Urothelium cell line (cell line): ENCODE results near the gene CCDC102A.

Experiments
- DNase-seq: peaks from one replicate; pipeline ENCODE4 v3.0.0; 2011; ENCODE audit warnings: low spot score, mixed read lengths
- FAIRE-seq: peaks from 2 replicates; lab custom pipeline; 2011; peaks lifted over from hg19 to GRCh38; lab: Jason Lieb, UNC

CCDC102A gene

DNA sequence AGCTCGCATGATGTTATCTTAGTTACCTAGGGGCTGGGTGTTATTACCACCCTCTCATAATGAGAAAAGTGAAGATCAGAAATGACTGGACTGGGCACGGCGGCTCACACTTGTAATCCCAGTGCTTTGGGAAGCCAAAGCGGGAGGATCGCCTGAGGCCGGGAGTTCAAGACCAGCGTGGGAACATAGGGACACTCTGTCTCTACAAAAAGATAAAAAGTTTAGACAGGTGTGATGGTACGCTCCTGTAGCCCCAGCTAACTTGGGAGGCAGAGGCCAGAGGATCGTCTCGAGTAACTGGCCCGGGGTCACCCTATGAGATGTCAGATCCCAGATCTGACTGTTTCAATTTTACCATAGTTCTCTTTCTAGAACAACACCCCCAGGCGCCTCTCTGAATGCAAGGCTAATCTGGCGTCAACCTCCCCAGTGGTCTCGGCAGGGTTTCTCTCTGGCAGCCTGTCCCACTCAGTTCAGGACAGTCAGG, 1.9 kb upstream of the CCDC102A start:
- DNase-seq = no peak
- FAIRE-seq = no peak

- DNase-seq = no peak
- peak; percentile 71 for FAIRE-seq
Observed at GRCh38 chr16:57537581-57538234, 1.3 kb upstream of the CCDC102A start.

- no peak for DNase-seq
- no peak for FAIRE-seq
Observed at GRCh38 chr16:57537194-57537505, 779 bp upstream of the CCDC102A start.

GRCh38 chr16:57535680-57536305, 578 bp downstream of the CCDC102A start:
- FAIRE-seq = peak; percentile 77
- peak; percentile 99 for DNase-seq

DNA sequence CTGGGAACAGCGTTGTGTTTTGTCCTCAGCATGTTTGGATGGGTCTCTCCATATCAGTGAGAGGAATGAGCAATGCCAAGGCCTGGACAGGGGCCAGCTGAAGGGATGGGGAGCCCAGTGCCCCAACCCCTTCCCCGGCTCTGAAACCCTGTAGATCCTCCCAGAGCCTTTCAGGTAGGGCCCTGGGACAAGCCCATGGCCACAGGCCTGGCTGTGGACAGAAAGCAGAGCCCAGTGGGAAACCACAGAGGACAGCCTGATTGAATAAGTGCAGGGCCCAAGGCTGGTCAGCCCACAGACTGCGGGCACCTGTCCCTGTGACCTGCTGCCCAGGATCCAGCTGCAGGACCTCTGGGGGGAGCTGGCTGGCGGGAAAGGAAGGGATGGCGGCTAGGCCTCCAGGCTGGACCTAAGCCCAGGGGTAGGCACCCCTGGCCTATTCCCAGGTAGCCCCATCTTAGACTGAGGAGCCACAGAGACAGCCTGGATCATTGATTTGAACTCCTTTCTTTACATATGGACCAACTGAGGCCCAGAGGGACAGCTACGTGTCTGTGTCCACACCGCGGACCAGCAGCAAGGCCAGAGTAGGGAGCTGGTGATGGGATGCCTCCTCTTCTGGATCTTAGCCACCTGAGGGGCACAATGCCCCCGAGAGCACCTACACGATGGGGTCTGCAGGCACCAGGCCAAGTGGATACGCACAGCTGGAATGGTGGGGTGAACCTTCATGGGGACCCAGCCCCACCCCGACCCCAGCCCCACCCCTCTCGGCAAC, 1.3 kb downstream of the CCDC102A start:
- DNase-seq (no peak), FAIRE-seq (peak; percentile 63)

GRCh38 chr16:57534337-57534880, 2.0 kb downstream of the CCDC102A start:
- no peak for DNase-seq
- FAIRE-seq = no peak

GRCh38 chr16:57533431-57534336, 2.7 kb downstream of the CCDC102A start:
- FAIRE-seq (peak; percentile 75), DNase-seq (no peak)

DNA sequence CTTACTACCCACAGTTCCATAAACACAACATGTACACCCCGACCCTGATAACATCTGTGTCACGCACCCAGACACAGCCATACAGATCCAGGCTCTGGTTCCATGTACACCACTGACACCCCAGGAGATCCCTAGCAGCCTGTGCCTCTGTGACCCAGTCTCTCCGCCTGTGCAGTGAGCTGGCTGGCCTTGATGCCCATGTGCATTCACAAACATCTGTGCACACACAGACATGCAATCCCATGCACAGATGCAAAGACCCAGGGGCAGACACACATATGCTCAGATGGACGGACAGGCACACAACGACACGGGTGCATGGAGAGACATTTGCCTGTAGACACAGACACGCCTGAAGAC, 4.1 kb downstream of the CCDC102A start:
- no peak for DNase-seq
- FAIRE-seq = peak; percentile 79

- FAIRE-seq = no peak
- no peak for DNase-seq
Observed at GRCh38 chr16:57531635-57532265, 4.6 kb downstream of the CCDC102A start.

- FAIRE-seq = peak; percentile 37
Observed at GRCh38 chr16:57531253-57531575, 5.2 kb downstream of the CCDC102A start.

GRCh38 chr16:57530522-57531252, 5.7 kb downstream of the CCDC102A start:
- DNase-seq (no peak), FAIRE-seq (no peak)

More at GRCh38 chr16:57531253-57531575, 5.2 kb downstream of the CCDC102A start:
- DNase-seq = no peak

- FAIRE-seq = no peak
Observed at GRCh38 chr16:57530104-57530521, 6.3 kb downstream of the CCDC102A start.

DNA sequence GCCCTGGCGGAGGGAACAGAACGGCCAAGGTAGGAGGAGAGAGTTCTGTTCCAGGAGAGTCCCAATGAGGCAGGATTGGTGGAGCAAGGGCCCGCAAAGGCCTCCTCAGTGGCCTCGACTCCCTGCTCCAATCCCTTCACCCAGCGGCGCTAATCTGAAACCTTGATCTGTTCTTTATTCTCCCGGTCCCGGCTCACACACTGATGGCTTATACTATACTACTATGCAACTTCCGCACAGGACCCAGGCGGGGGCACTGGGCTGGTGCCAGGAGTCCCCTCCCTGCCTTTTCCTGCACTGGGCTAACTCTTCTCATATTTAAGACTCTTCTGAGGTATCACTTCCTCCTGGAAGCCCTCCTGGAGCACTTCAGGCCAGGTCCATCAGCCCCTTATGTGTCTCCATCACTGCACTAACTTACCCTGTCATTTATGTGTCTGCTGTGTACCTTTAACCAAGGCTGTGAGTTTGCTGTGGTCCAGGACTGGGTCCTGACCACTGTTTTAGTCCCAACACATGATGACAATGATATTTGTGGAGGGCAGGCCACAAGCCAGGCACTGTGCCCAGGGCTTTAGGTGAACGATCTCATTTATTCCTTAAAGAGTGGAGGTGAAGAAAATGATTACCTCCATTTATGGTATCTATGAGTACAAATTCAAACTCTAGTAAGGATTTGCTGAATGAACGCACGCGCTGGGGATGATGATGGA, 6.8 kb downstream of the CCDC102A start:
- DNase-seq = no peak
- peak; percentile 61 for FAIRE-seq

More at GRCh38 chr16:57530104-57530521, 6.3 kb downstream of the CCDC102A start:
- DNase-seq = peak; percentile 86

GRCh38 chr16:57528499-57529390, 7.6 kb downstream of the CCDC102A start:
- DNase-seq = no peak
- no peak for FAIRE-seq

DNA sequence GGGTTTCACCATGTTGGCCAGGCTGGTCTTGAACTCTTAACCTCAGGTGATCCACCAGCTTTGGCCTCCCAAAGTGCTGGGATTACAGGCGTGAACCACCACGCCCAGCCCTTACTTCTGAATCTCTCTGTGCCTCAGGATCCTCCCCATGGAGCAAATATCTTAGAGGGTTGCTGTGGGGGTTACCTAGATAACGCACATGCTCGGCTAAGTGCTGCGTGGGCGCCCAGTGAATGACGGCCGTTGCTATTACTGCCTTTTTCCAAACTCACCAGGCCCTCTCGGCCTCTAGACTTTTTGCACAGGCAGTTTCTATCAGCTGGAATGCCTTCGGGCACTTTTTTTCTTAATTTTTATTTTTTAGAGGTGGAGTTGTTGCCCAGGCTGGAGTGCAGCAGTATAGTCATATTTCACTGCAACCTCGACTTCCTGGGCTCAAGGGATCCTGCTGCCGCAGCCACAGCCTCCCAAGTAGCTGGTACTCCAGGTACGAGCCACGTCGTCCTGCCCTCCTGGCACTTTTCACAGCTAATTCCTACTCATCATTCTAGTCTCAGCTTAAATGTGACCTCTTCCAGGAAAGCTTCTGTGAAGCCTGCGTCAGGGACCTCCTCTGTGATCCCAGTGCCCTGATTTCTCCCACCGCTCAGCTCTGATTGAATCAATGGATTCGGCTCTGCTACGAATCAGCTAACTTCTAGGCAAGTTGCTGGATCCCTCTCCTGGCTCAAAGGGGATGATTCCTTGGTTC, 8.6 kb downstream of the CCDC102A start:
- DNase-seq = no peak
- FAIRE-seq = no peak

DNA sequence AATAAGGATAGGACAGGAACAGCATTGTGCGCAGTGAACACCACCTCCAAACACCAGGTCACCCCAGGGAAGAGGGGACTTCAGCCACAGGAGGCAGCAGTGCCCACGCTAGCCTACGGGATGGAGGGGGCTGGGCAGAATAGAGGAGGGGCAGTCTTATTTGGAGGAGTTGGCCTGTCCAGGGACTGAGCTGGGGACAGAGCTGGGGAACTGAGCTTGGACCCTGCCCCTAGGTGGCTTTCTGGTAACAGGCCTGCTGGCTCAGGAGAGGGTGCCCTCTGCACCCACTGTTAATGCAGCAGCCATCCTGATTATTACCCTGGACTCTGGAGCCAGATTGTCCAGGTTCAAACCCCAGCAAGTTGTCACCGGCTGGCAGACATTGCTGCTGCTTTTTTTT, 9.3 kb downstream of the CCDC102A start:
- DNase-seq (no peak), FAIRE-seq (no peak)

GRCh38 chr16:57526498-57526897, 9.9 kb downstream of the CCDC102A start:
- FAIRE-seq (no peak), DNase-seq (no peak)
